GM12878 (cell line): ENCODE results near the gene PLB1.

Experiments
- IKZF1 ChIP-seq: fragments of 450-650 bp; conservative IDR thresholded peaks from 2 replicates; pipeline ENCODE4 v1.6.1; 2017; ENCODE audit warnings: antibody characterized with exemption, mild to moderate bottlenecking
- NFYB ChIP-seq: IDR thresholded peaks from 2 replicates; pipeline ENCODE4 v1.6.1; 2011; ENCODE audit warnings: low read depth, mild to moderate bottlenecking, low read length, improper control_type of control experiment, moderate library complexity; ENCODE audit not compliant: insufficient read depth
- POLR2AphosphoS5 ChIP-seq: IDR thresholded peaks from 2 replicates; pipeline ENCODE4 v1.6.1; 2011; ENCODE audit warnings: mild to moderate bottlenecking, low read length, inconsistent platforms
- RELA ChIP-seq: fragments of 450-650 bp; IDR thresholded peaks from 2 replicates; pipeline ENCODE4 v1.8.0; 2014; ENCODE audit warnings: borderline replicate concordance; ENCODE audit not compliant: partially characterized antibody
- USF1 ChIP-seq: IDR thresholded peaks from 2 replicates; pipeline ENCODE4 v1.6.1; 2011; ENCODE audit warnings: borderline replicate concordance, low read depth, mild to moderate bottlenecking, moderate library complexity, mixed read lengths, low read length; ENCODE audit not compliant: insufficient read depth; ENCODE audit errors: extremely low read length
- ZNF24 ChIP-seq: fragments of 450-650 bp; IDR thresholded peaks from 2 replicates; pipeline ENCODE4 v1.6.1; 2017; ENCODE audit warnings: antibody characterized with exemption, mild to moderate bottlenecking
- TF ChIP-seq, protein P1 (sequence below), 3 experiments: IDR thresholded peaks in 2 of 3; conservative IDR thresholded peaks in 1 of 3; 2 replicates each; pipeline ENCODE4 v1.5.1; 2011; ENCODE audit warnings: low read depth in 3 of 3, low read length in 3 of 3, mild to moderate bottlenecking in 3 of 3, control low read depth in 2 of 3, moderate library complexity in 2 of 3, inconsistent platforms in 1 of 3, mixed read lengths in 1 of 3; ENCODE audit not compliant: control insufficient read depth in 2 of 3, insufficient read depth in 1 of 3; ENCODE audit errors: extremely low read depth in 1 of 3
- TF ChIP-seq, protein P2 (sequence below): fragments of 450-650 bp; IDR thresholded peaks from 2 replicates; pipeline ENCODE4 v1.6.1; 2016; ENCODE audit warnings: mild to moderate bottlenecking

DNA sequence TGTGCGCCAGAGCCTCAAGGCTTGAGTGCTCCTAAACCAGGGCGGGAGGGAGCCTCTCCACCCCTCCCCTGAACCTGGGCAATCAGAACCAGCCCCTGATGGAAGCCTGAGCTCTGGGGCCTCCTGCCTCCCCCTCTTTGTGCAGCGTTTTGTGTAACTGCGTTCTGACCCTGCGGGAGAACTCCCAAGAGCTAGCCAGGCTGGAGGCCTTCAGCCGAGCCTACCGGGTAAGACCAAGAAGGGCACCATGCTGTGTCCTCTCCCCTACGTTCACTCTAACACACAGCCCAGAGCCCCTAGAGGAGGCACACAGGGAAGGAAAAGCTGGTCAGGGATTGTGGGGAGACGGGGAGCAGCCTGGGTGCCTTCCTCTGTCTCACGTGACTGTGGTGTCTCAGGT is 108.0 kb downstream of the PLB1 start:
- TF ChIP-seq, protein P1, sequence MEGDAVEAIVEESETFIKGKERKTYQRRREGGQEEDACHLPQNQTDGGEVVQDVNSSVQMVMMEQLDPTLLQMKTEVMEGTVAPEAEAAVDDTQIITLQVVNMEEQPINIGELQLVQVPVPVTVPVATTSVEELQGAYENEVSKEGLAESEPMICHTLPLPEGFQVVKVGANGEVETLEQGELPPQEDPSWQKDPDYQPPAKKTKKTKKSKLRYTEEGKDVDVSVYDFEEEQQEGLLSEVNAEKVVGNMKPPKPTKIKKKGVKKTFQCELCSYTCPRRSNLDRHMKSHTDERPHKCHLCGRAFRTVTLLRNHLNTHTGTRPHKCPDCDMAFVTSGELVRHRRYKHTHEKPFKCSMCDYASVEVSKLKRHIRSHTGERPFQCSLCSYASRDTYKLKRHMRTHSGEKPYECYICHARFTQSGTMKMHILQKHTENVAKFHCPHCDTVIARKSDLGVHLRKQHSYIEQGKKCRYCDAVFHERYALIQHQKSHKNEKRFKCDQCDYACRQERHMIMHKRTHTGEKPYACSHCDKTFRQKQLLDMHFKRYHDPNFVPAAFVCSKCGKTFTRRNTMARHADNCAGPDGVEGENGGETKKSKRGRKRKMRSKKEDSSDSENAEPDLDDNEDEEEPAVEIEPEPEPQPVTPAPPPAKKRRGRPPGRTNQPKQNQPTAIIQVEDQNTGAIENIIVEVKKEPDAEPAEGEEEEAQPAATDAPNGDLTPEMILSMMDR (IDR thresholded peaks at IDR 0.05 in 2 of 3, conservative IDR thresholded peaks at IDR 0.05 in 1 of 3; ENCODE audit: control insufficient read depth in 2 of 3, extremely low read depth in 1 of 3, insufficient read depth in 1 of 3, low read depth in 3 of 3, low read length in 3 of 3): no peak
- TF ChIP-seq IKZF1: no peak
- TF ChIP-seq RELA: no peak
- TF ChIP-seq NFYB: no peak
- no peak for TF ChIP-seq ZNF24
- TF ChIP-seq USF1: no peak
- TF ChIP-seq POLR2AphosphoS5: no peak
- TF ChIP-seq, protein P2, sequence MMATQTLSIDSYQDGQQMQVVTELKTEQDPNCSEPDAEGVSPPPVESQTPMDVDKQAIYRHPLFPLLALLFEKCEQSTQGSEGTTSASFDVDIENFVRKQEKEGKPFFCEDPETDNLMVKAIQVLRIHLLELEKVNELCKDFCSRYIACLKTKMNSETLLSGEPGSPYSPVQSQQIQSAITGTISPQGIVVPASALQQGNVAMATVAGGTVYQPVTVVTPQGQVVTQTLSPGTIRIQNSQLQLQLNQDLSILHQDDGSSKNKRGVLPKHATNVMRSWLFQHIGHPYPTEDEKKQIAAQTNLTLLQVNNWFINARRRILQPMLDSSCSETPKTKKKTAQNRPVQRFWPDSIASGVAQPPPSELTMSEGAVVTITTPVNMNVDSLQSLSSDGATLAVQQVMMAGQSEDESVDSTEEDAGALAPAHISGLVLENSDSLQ: no peak
